ENCODE results near the gene MRPS7. TPM values are rescaled to one million over a fixed set of nuclear protein-coding genes. Genes with fewer than 3 reads are reported as not detected.

The MRPS7 gene
- total RNA-seq, 4 donors from 2014 or later = 27.1 to 54.0 (median 37.4) TPM

- H3K4me3 ChIP-seq = no peak overlapping the region
- 47 to 51% methylated on average over 9 to 20 of the region's 20 CpGs for WGBS, 2 donors (ENCODE audit: low coverage in 1 of 2)
- H3K9me3 ChIP-seq = no peaks in the 10 kb centered on the region
- H3K4me1 ChIP-seq = peaks cover 6 to 25% (median 21%) of the 10 kb centered on the region in 4 donors
- H3K36me3 ChIP-seq = no peaks in the 10 kb centered on the region
- intact Hi-C loops (cut with DNase I; ENCODE audit: low total_unique reads) (no loop called here), in situ Hi-C loops (cut with MboI; ENCODE audit: low pct_ligation_motif_present in 1 of 4, low pct_unique_long_range_greater_than_20kb in 1 of 4, low sequenced_read_pairs in 3 of 4) (loop anchor here in 2 of 4 donors (25.0 kb wide), 1 partner anchor 103 kb away; the partner anchor contains the start of gene GRB2 (in 2 of the 2))
- peak; percentile 77 for DNase-seq
- peak overlapping the region; percentile 80 to 91 (median 84) for H3K27ac ChIP-seq
- TF ChIP-seq POLR2A (IDR thresholded peaks at IDR 0.05) (peak; percentile 71), CTCF (IDR thresholded peaks at IDR 0.05) (no peak), EP300 (IDR thresholded peaks at IDR 0.05; ENCODE audit: low read depth) (no peak), POLR2AphosphoS5 (IDR thresholded peaks at IDR 0.05) (peak in 2 of 3 donors; percentile 46 to 56)
- no peaks in the 10 kb centered on the region for H3K27me3 ChIP-seq
Measured at GRCh38 chr17:75308732-75309629, 47.3 kb downstream of the MRPS7 start.

- H3K27me3 ChIP-seq = no peaks in the 10 kb centered on the region
- intact Hi-C loops (cut with DNase I; ENCODE audit: low total_unique reads) = no loop called here
- H3K36me3 ChIP-seq = peaks cover 0 to 4% (median 0%) of the 10 kb centered on the region in 4 donors
- 78% methylated on average over 14 of the region's 14 CpGs; no CpG with 5 or more reads in 1 of the 2 donors for WGBS, 2 donors (ENCODE audit: low coverage in 1 of 2)
- DNase-seq = peak; percentile 42
- peaks cover 0 to 27% (median 12%) of the 10 kb centered on the region in 4 donors for H3K4me1 ChIP-seq
- in situ Hi-C loops (cut with MboI; ENCODE audit: low pct_ligation_motif_present in 1 of 4, low pct_unique_long_range_greater_than_20kb in 1 of 4, low sequenced_read_pairs in 3 of 4) = loop anchor here in 2 of 4 donors (25.0 kb wide), 1 partner anchor 98 kb away; the partner anchor contains the start of gene GRB2 (in 2 of the 2)
- no peak overlapping the region for H3K4me3 ChIP-seq
- no peaks in the 10 kb centered on the region for H3K9me3 ChIP-seq
- TF ChIP-seq CTCF (IDR thresholded peaks at IDR 0.05) = no peak
- peak; percentile 23 for TF ChIP-seq POLR2A (IDR thresholded peaks at IDR 0.05)
- TF ChIP-seq POLR2AphosphoS5 (IDR thresholded peaks at IDR 0.05) = peak in 1 of 3 donors; percentile 31
- no peak for TF ChIP-seq EP300 (IDR thresholded peaks at IDR 0.05; ENCODE audit: low read depth)
- peak overlapping the region; percentile 50 to 91 (median 57) for H3K27ac ChIP-seq
Measured at GRCh38 chr17:75313941-75314551, 52.4 kb downstream of the MRPS7 start.

- no peak overlapping the region for H3K4me3 ChIP-seq
- in situ Hi-C loops (cut with MboI; ENCODE audit: low pct_ligation_motif_present in 1 of 4, low pct_unique_long_range_greater_than_20kb in 1 of 4, low sequenced_read_pairs in 3 of 4) = loop anchor here in 2 of 4 donors (25.0 kb wide), 1 partner anchor 97 kb away; the partner anchor contains the start of gene GRB2 (in 2 of the 2)
- DNase-seq = no peak
- H3K9me3 ChIP-seq = no peaks in the 10 kb centered on the region
- TF ChIP-seq EP300 (IDR thresholded peaks at IDR 0.05; ENCODE audit: low read depth) = no peak
- no peak for TF ChIP-seq CTCF (IDR thresholded peaks at IDR 0.05)
- TF ChIP-seq POLR2A (IDR thresholded peaks at IDR 0.05) = no peak
- TF ChIP-seq POLR2AphosphoS5 (IDR thresholded peaks at IDR 0.05) = no peak
- H3K36me3 ChIP-seq = peaks cover 0 to 10% (median 2%) of the 10 kb centered on the region in 4 donors
- peak overlapping the region; percentile 22 to 91 (median 60) for H3K27ac ChIP-seq
- intact Hi-C loops (cut with DNase I; ENCODE audit: low total_unique reads) = no loop called here
- H3K27me3 ChIP-seq = no peaks in the 10 kb centered on the region
- 49 to 76% methylated on average over 4 to 15 of the region's 19 CpGs for WGBS, 2 donors (ENCODE audit: low coverage in 1 of 2)
- H3K4me1 ChIP-seq = peaks cover 0 to 12% (median under 1%) of the 10 kb centered on the region in 4 donors
Measured at GRCh38 chr17:75315541-75316243, 54.0 kb downstream of the MRPS7 start.

Other genes starting within 250 kb of the MRPS7 start
- 10 to 100 TPM in 2 of 4 donors, under 1 TPM in 1, not detected in 1; 1.00 to 41.3 (median 37.4) TPM for gene MRPL58, start 249.2 kb upstream of the MRPS7 start, total RNA-seq
- gene ATP5PD, start 214.9 kb upstream of the MRPS7 start, total RNA-seq = 100 to 1,000 TPM in 3 of 4 donors, 10 to 100 TPM in 1; 75.2 to 373 (median 245) TPM
- 10 to 100 TPM; 14.5 to 24.7 (median 19.7) TPM for gene KCTD2, start 214.7 kb upstream of the MRPS7 start, total RNA-seq
- 10 to 100 TPM; 65.9 to 94.6 (median 79.5) TPM for gene SLC16A5, start 173.9 kb upstream of the MRPS7 start, total RNA-seq
- gene ARMC7, start 151.9 kb upstream of the MRPS7 start, total RNA-seq = 10 to 100 TPM in 3 of 4 donors, 1 to 10 TPM in 1; 8.2 to 41.1 (median 21.4) TPM
- gene NT5C, start 130.1 kb upstream of the MRPS7 start, total RNA-seq = 100 to 1,000 TPM; 162 to 247 (median 208) TPM
- gene JPT1, start 107.4 kb upstream of the MRPS7 start, total RNA-seq = 100 to 1,000 TPM in 3 of 4 donors, 10 to 100 TPM in 1; 61.7 to 293 (median 219) TPM
- 10 to 100 TPM in 3 of 4 donors, 1 to 10 TPM in 1; 6.4 to 56.5 (median 47.9) TPM for gene SUMO2, start 78.9 kb upstream of the MRPS7 start, total RNA-seq
- 100 to 1,000 TPM in 1 of 4 donors, 10 to 100 TPM in 3; 13.1 to 204 (median 31.8) TPM for gene NUP85, start 56.2 kb upstream of the MRPS7 start, total RNA-seq
- gene GGA3, start 273 bp upstream of the MRPS7 start, total RNA-seq = 100 to 1,000 TPM in 1 of 4 donors, 10 to 100 TPM in 3; 36.2 to 134 (median 59.0) TPM
- gene MIF4GD, start 9.4 kb downstream of the MRPS7 start, total RNA-seq = 10 to 100 TPM in 3 of 4 donors, 1 to 10 TPM in 1; 9.0 to 44.0 (median 28.6) TPM
- gene SLC25A19, start 27.6 kb downstream of the MRPS7 start, total RNA-seq = 10 to 100 TPM; 12.6 to 49.6 (median 20.7) TPM
- gene GRB2, start 143.8 kb downstream of the MRPS7 start, total RNA-seq = 100 to 1,000 TPM; 105 to 183 (median 136) TPM
- 100 to 1,000 TPM; 128 to 708 (median 280) TPM for gene TMEM94, start 194.8 kb downstream of the MRPS7 start, total RNA-seq